ENCODE data around the gene TP53RK. TPM values are rescaled to one million over a fixed set of nuclear protein-coding genes. Genes with fewer than 3 reads are reported as not detected.
A peak's percentile ranks its signal among the peaks of the same experiment; 100 is the strongest.

Gene TP53RK
- total RNA-seq, result 10 to 100 TPM in 3 of 5 experiments, 1 to 10 TPM in 2; 4.4 to 27.7 (median 17.7) TPM
- 10 to 100 TPM; 11.2 to 16.2 TPM for polyA plus RNA-seq
- total RNA-seq, result 9.3 reads per million, percentile 34 among the genes with 10 or more reads in this experiment

DNA sequence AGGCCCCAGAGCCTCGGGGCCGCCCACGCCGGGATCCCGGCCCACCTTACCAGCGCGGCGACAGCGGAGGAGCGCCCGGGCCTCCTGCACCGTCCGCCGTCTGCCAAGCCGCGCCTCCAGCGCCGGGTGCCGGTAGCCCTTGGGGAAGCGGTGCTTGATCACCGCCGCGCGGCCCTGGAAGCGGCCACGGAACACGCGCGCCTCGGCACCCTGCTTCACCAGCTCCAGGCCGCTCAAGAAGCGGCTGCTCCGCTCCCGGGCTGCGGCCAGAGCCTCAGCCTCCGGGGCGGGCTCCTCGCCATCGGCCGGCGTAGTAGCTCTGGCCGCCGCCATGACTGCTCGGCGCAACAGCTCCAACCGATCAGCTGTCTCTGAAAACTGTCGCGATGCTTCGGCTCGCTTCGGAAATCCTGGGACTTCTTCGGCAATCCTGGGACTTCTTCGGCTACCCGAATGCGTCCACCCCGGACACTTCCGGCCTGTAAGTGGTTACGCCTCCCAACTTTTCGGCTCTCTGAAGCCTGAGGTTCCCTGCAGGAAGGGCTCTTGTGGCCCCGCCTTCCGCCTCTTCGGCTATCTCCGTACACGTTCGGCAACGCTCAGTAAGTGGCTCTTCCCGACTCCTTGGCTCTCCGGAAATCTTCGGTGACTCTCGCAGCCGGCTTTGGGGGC is at the start of gene TP53RK:
TSS of gene TP53RK (minus strand) at position 363 of the 672 bp plus-strand sequence. CDS start at position 333, 30 bp downstream.
- ATAC-seq (peak; percentile 97), DNase-seq (peak; percentile 85 to 98 (median 96))
- H3K9me3 Mint-ChIP-seq, result no peaks in the 10 kb centered on the region
- POLR2A ChIA-PET, result interaction anchor here (1.0 to 1.2 kb wide), 2 partner anchors 9 to 12 kb away, joined by 3 to 4 read pairs; no protein-coding TSS in a partner anchor
- H3K4me3 Mint-ChIP-seq, result peak within 1 kb of the TSS; percentile 90 to 100 (median 96)
- H3K27me3 Mint-ChIP-seq, result no peaks in the 10 kb centered on the region
- Histone ChIP-seq H3K36me3 (ENCODE audit: control insufficient read depth in 2 of 3, insufficient read depth in 3 of 3, low read length in 3 of 3) (peaks cover 0 to 20% (median 0%) of the 10 kb centered on the region in 3 experiments), H3K9me3 (ENCODE audit: control insufficient read depth in 2 of 3, low read length in 3 of 3) (no peaks in the 10 kb centered on the region), H3K27me3 (ENCODE audit: control insufficient read depth in 2 of 2, insufficient read depth in 2 of 2, low read length in 2 of 2) (no peaks in the 10 kb centered on the region), H3K4me1 (ENCODE audit: control insufficient read depth in 2 of 2, insufficient read depth in 2 of 2, low read length in 2 of 2) (peaks cover 20 to 30% of the 10 kb centered on the region in 2 donors), H3K27ac (ENCODE audit: low read depth, low read length) (peak within 1 kb of the TSS; percentile 90), H3K4me3 (ENCODE audit: low read length) (peak within 1 kb of the TSS; percentile 84)
- H3K27ac Mint-ChIP-seq, result peak within 1 kb of the TSS; percentile 91 to 97 (median 95)
- intact Hi-C loops (cut with micrococcal nuclease), result loop anchor here (1.0 to 10.0 kb wide), 12 partner anchors 282 to 1804 kb away; partner anchors contain the start of genes ELMO2 (in 2 of the 2), ZMYND8 (in 2 of the 2), CDH22 (in 1 of the 2) and DNTTIP1 (in 1 of the 2)
- peaks cover 4 to 25% (median 14%) of the 10 kb centered on the region in 5 donors for H3K36me3 Mint-ChIP-seq
- CTCF ChIA-PET, result no interaction called here
- H3K4me1 Mint-ChIP-seq, result peaks cover 38 to 54% (median 45%) of the 10 kb centered on the region in 7 donors

DNA sequence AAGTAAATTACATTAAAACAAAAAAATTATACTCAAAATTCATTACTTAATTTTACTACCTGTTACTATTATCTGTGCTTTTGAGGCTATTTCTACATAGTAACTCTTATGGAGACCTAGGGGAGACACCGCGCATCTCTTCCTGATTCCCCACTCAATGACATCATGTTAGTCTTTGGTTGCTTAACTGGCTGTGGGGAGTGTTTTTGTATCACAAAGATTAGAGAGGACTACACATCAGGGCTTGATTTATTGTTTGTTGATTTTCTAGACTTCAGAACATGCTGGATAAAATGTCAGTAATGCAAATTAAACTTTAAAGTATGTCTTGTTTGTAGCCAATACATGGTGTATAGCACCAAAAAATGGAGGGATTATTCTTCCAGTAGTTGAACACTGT is 46.2 kb upstream of the TP53RK start:
- no peak for ATAC-seq
- CTCF ChIA-PET, result no interaction called here
- no peaks in the 10 kb centered on the region for H3K4me1 ChIP-seq (ENCODE audit: control insufficient read depth in 2 of 2, insufficient read depth in 2 of 2, low read length in 2 of 2)
- H3K4me3 ChIP-seq (ENCODE audit: low read length), result no peak overlapping the region
- no peak overlapping the region for H3K27ac Mint-ChIP-seq
- H3K9me3 ChIP-seq (ENCODE audit: control insufficient read depth in 2 of 3, low read length in 3 of 3), result no peaks in the 10 kb centered on the region
- peaks cover 10 to 39% (median 23%) of the 10 kb centered on the region in 5 donors for H3K27me3 Mint-ChIP-seq
- intact Hi-C loops (cut with micrococcal nuclease), result no loop called here
- H3K27ac ChIP-seq (ENCODE audit: low read depth, low read length), result no peak overlapping the region
- H3K9me3 Mint-ChIP-seq, result peaks cover 0 to 10% (median 1%) of the 10 kb centered on the region in 11 donors
- H3K36me3 ChIP-seq (ENCODE audit: control insufficient read depth in 2 of 3, insufficient read depth in 3 of 3, low read length in 3 of 3), result no peaks in the 10 kb centered on the region
- peaks cover 0 to 5% (median 0%) of the 10 kb centered on the region in 5 donors for H3K36me3 Mint-ChIP-seq
- no peaks in the 10 kb centered on the region for H3K27me3 ChIP-seq (ENCODE audit: control insufficient read depth in 2 of 2, insufficient read depth in 2 of 2, low read length in 2 of 2)
- no peaks in the 10 kb centered on the region for H3K4me1 Mint-ChIP-seq
- H3K4me3 Mint-ChIP-seq, result no peak overlapping the region
- POLR2A ChIA-PET, result no interaction called here
- no peak for DNase-seq

DNA sequence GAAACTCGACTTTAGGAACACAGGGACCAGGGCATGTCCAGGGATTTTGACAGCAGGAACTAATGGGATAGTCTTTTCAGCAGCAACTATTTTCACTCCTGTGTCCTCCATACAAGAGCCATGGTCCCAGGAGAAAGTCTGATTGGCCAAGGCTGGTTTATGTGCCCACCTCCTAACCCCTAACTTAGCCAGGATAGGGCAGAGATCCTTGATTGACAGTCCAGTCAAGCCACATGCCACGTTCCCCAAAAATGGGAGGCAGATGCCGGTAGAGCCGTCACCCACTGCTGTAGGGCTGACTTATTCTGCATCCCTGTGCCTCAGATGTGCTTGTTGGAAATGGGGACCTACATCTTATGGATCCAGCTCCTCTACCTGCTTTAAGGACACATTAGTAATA is 42.5 kb upstream of the TP53RK start:
- intact Hi-C loops (cut with micrococcal nuclease), result no loop called here
- H3K4me1 Mint-ChIP-seq, result no peaks in the 10 kb centered on the region
- Histone ChIP-seq H3K27me3 (ENCODE audit: control insufficient read depth in 2 of 2, insufficient read depth in 2 of 2, low read length in 2 of 2) (no peaks in the 10 kb centered on the region), H3K36me3 (ENCODE audit: control insufficient read depth in 2 of 3, insufficient read depth in 3 of 3, low read length in 3 of 3) (no peaks in the 10 kb centered on the region), H3K9me3 (ENCODE audit: control insufficient read depth in 2 of 3, low read length in 3 of 3) (no peaks in the 10 kb centered on the region), H3K4me1 (ENCODE audit: control insufficient read depth in 2 of 2, insufficient read depth in 2 of 2, low read length in 2 of 2) (no peaks in the 10 kb centered on the region), H3K4me3 (ENCODE audit: low read length) (no peak overlapping the region), H3K27ac (ENCODE audit: low read depth, low read length) (no peak overlapping the region)
- no peak overlapping the region for H3K4me3 Mint-ChIP-seq
- ChIA-PET CTCF (no interaction called here), POLR2A (no interaction called here)
- H3K9me3 Mint-ChIP-seq, result peaks cover 0 to 5% (median 0%) of the 10 kb centered on the region in 11 donors
- no peak for ATAC-seq
- DNase-seq, result no peak
- H3K36me3 Mint-ChIP-seq, result no peaks in the 10 kb centered on the region
- H3K27me3 Mint-ChIP-seq, result peaks cover 0 to 19% (median 5%) of the 10 kb centered on the region in 5 donors
- H3K27ac Mint-ChIP-seq, result no peak overlapping the region

GRCh38 chr20:46725186-46726165 is 36.2 kb upstream of the TP53RK start:
- H3K27me3 Mint-ChIP-seq, result peaks cover 0 to 7% (median 1%) of the 10 kb centered on the region in 5 donors
- Histone ChIP-seq H3K36me3 (ENCODE audit: control insufficient read depth in 2 of 3, insufficient read depth in 3 of 3, low read length in 3 of 3) (no peaks in the 10 kb centered on the region), H3K27me3 (ENCODE audit: control insufficient read depth in 2 of 2, insufficient read depth in 2 of 2, low read length in 2 of 2) (no peaks in the 10 kb centered on the region), H3K4me3 (ENCODE audit: low read length) (no peak overlapping the region), H3K9me3 (ENCODE audit: control insufficient read depth in 2 of 3, low read length in 3 of 3) (peaks cover 0 to 7% (median 0%) of the 10 kb centered on the region in 3 experiments), H3K4me1 (ENCODE audit: control insufficient read depth in 2 of 2, insufficient read depth in 2 of 2, low read length in 2 of 2) (no peaks in the 10 kb centered on the region), H3K27ac (ENCODE audit: low read depth, low read length) (no peak overlapping the region)
- no peak overlapping the region for H3K27ac Mint-ChIP-seq
- POLR2A ChIA-PET, result no interaction called here
- ATAC-seq (no peak), DNase-seq (no peak)
- H3K9me3 Mint-ChIP-seq, result peaks cover 0 to 14% (median 3%) of the 10 kb centered on the region in 11 donors
- no peaks in the 10 kb centered on the region for H3K4me1 Mint-ChIP-seq
- H3K36me3 Mint-ChIP-seq, result peaks cover 0 to 4% (median 0%) of the 10 kb centered on the region in 5 donors
- CTCF ChIA-PET, result no interaction called here
- H3K4me3 Mint-ChIP-seq, result no peak overlapping the region
- intact Hi-C loops (cut with micrococcal nuclease), result no loop called here

GRCh38 chr20:46724343-46724959 is 35.2 kb upstream of the TP53RK start:
- ChIA-PET POLR2A (no interaction called here), CTCF (no interaction called here)
- DNase-seq (no peak), ATAC-seq (no peak)
- H3K9me3 ChIP-seq (ENCODE audit: control insufficient read depth in 2 of 3, low read length in 3 of 3), result peaks cover 0 to 7% (median 0%) of the 10 kb centered on the region in 3 experiments
- no peaks in the 10 kb centered on the region for H3K36me3 ChIP-seq (ENCODE audit: control insufficient read depth in 2 of 3, insufficient read depth in 3 of 3, low read length in 3 of 3)
- no peaks in the 10 kb centered on the region for H3K27me3 ChIP-seq (ENCODE audit: control insufficient read depth in 2 of 2, insufficient read depth in 2 of 2, low read length in 2 of 2)
- Mint-ChIP-seq H3K4me3 (no peak overlapping the region), H3K27me3 (peaks cover 0 to 4% (median 0%) of the 10 kb centered on the region in 5 donors), H3K4me1 (no peaks in the 10 kb centered on the region), H3K27ac (no peak overlapping the region), H3K9me3 (peaks cover 0 to 24% (median 8%) of the 10 kb centered on the region in 11 donors), H3K36me3 (peaks cover 0 to 6% (median 0%) of the 10 kb centered on the region in 5 donors)
- H3K4me1 ChIP-seq (ENCODE audit: control insufficient read depth in 2 of 2, insufficient read depth in 2 of 2, low read length in 2 of 2), result no peaks in the 10 kb centered on the region
- H3K4me3 ChIP-seq (ENCODE audit: low read length), result no peak overlapping the region
- H3K27ac ChIP-seq (ENCODE audit: low read depth, low read length), result no peak overlapping the region
- intact Hi-C loops (cut with micrococcal nuclease), result no loop called here

DNA sequence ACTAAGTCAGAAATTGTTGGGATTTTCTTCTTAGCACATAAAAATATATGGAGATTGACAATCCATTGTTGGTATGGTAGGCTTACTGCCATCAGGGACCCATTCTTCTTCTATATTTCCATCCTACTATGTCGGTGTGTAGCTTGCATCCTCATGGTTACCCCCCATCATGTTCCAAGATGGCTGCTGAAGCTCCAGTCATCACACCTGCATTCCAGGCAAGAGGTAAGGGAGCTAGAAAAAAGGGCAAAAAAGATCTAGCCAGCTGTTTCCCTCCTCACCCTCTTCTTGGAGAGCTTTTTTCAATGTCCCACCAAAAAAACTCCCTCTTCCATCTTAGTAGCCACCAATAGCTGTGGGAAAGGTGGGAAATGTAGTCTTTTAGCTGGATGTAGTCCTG is 33.8 kb upstream of the TP53RK start:
- Mint-ChIP-seq H3K9me3 (peaks cover 1 to 28% (median 8%) of the 10 kb centered on the region in 11 donors), H3K4me1 (no peaks in the 10 kb centered on the region), H3K4me3 (no peak overlapping the region), H3K27ac (no peak overlapping the region), H3K36me3 (peaks cover 0 to 6% (median 0%) of the 10 kb centered on the region in 5 donors), H3K27me3 (peaks cover 0 to 4% (median 0%) of the 10 kb centered on the region in 5 donors)
- CTCF ChIA-PET, result interaction anchor here (0.6 kb wide), 1 partner anchor 105 kb away, joined by 3 read pairs; no protein-coding TSS in a partner anchor
- H3K27ac ChIP-seq (ENCODE audit: low read depth, low read length), result no peak overlapping the region
- no peaks in the 10 kb centered on the region for H3K36me3 ChIP-seq (ENCODE audit: control insufficient read depth in 2 of 3, insufficient read depth in 3 of 3, low read length in 3 of 3)
- H3K4me1 ChIP-seq (ENCODE audit: control insufficient read depth in 2 of 2, insufficient read depth in 2 of 2, low read length in 2 of 2), result no peaks in the 10 kb centered on the region
- no peak overlapping the region for H3K4me3 ChIP-seq (ENCODE audit: low read length)
- peaks cover 0 to 7% (median 0%) of the 10 kb centered on the region in 3 experiments for H3K9me3 ChIP-seq (ENCODE audit: control insufficient read depth in 2 of 3, low read length in 3 of 3)
- POLR2A ChIA-PET, result no interaction called here
- no peak for ATAC-seq
- no peaks in the 10 kb centered on the region for H3K27me3 ChIP-seq (ENCODE audit: control insufficient read depth in 2 of 2, insufficient read depth in 2 of 2, low read length in 2 of 2)
- no peak for DNase-seq
- intact Hi-C loops (cut with micrococcal nuclease), result no loop called here
